Astrocyte (in vitro differentiated cells and primary cell): ENCODE results near the gene CACNA1A. TPM values are rescaled to one million over a fixed set of nuclear protein-coding genes. Genes with fewer than 3 reads are reported as not detected.

Experiments used
- DNase-seq: peaks from one replicate; pipeline ENCODE4 v3.0.0-alpha.2; 2010; ENCODE audit warnings: low read depth
- FAIRE-seq: peaks from 2 replicates; lab custom pipeline; 2011; peaks lifted over from hg19 to GRCh38; lab: Jason Lieb, UNC
- H2AFZ ChIP-seq: 2 replicates; pipeline ENCODE4 v1.6.0; 2012; ENCODE audit warnings: low read depth, low read length, inconsistent platforms
- H3K27ac ChIP-seq: 2 replicates; pipeline ENCODE4 v1.5.1; 2011; ENCODE audit warnings: low read depth, low read length, inconsistent platforms
- H3K27me3 ChIP-seq: 2 replicates; pipeline ENCODE4 v1.6.0; 2011; ENCODE audit warnings: low read length, inconsistent platforms; ENCODE audit not compliant: insufficient read depth
- H3K36me3 ChIP-seq: 2 replicates; pipeline ENCODE4 v1.5.1; 2011; ENCODE audit warnings: low read length, inconsistent platforms; ENCODE audit not compliant: insufficient read depth
- H3K4me1 ChIP-seq: 2 replicates; pipeline ENCODE4 v1.5.1; 2011; ENCODE audit warnings: low read length, inconsistent platforms; ENCODE audit not compliant: insufficient read depth
- H3K4me2 ChIP-seq: 2 replicates; pipeline ENCODE4 v1.6.0; 2012; ENCODE audit warnings: low read length, inconsistent platforms
- H3K4me3 ChIP-seq: 2 replicates; pipeline ENCODE4 v1.5.1; 2011; ENCODE audit warnings: low read depth, mild to moderate bottlenecking, low read length, inconsistent platforms; ENCODE audit not compliant: insufficient read depth
- H3K79me2 ChIP-seq: 2 replicates; pipeline ENCODE4 v1.6.0; 2012; ENCODE audit warnings: mild to moderate bottlenecking, low read length, inconsistent platforms; ENCODE audit not compliant: insufficient read depth
- H3K9ac ChIP-seq: 2 replicates; pipeline ENCODE4 v1.6.0; 2012; ENCODE audit warnings: mild to moderate bottlenecking, low read length, inconsistent platforms
- H3K9me3 ChIP-seq: 2 replicates; pipeline ENCODE4 v1.5.1; 2012; ENCODE audit warnings: low read depth, mild to moderate bottlenecking, low read length, inconsistent platforms; ENCODE audit not compliant: insufficient read depth
- H4K20me1 ChIP-seq: 2 replicates; pipeline ENCODE4 v1.6.0; 2012; ENCODE audit warnings: low read length, inconsistent platforms; ENCODE audit not compliant: insufficient read depth
- H3K27ac Mint-ChIP-seq: one replicate; pipeline ENCODE4 v1.8.0; 2021; ENCODE audit warnings: mild to moderate bottlenecking, mixed read lengths; ENCODE audit not compliant: unreplicated experiment
- H3K27me3 Mint-ChIP-seq: one replicate; pipeline ENCODE4 v1.8.0; 2021; ENCODE audit warnings: low read depth, mixed read lengths; ENCODE audit not compliant: unreplicated experiment
- H3K36me3 Mint-ChIP-seq: one replicate; pipeline ENCODE4 v1.8.0; 2021; ENCODE audit warnings: low read depth, mixed read lengths; ENCODE audit not compliant: unreplicated experiment
- H3K4me1 Mint-ChIP-seq: one replicate; pipeline ENCODE4 v1.8.0; 2021; ENCODE audit warnings: low read depth, mixed read lengths; ENCODE audit not compliant: unreplicated experiment
- H3K4me3 Mint-ChIP-seq: one replicate; pipeline ENCODE4 v1.8.0; 2021; ENCODE audit warnings: mild to moderate bottlenecking, moderate library complexity, mixed read lengths; ENCODE audit not compliant: unreplicated experiment
- H3K9me3 Mint-ChIP-seq: one replicate; pipeline ENCODE4 v1.8.0; 2021; ENCODE audit warnings: mild to moderate bottlenecking, mixed read lengths; ENCODE audit not compliant: unreplicated experiment
- EZH2 ChIP-seq: IDR thresholded peaks from 2 replicates; pipeline ENCODE4 v1.6.1; 2012; ENCODE audit warnings: mild to moderate bottlenecking, low read length, inconsistent platforms; ENCODE audit not compliant: insufficient read depth
- total RNA-seq: library from RNA; stranded (reverse); gene quantifications from 2 replicates; pipeline ENCODE4 v1.2.1, GENCODE V29; 2021
- TF ChIP-seq, protein P1 (sequence below): IDR thresholded peaks from 2 replicates; pipeline ENCODE4 v1.5.1; 2011; ENCODE audit warnings: low read depth, mild to moderate bottlenecking, inconsistent platforms, low read length, moderate library complexity; ENCODE audit not compliant: insufficient read depth

CACNA1A gene
- total RNA-seq, 1 donor from 2014 or later: 9.4 TPM

DNA sequence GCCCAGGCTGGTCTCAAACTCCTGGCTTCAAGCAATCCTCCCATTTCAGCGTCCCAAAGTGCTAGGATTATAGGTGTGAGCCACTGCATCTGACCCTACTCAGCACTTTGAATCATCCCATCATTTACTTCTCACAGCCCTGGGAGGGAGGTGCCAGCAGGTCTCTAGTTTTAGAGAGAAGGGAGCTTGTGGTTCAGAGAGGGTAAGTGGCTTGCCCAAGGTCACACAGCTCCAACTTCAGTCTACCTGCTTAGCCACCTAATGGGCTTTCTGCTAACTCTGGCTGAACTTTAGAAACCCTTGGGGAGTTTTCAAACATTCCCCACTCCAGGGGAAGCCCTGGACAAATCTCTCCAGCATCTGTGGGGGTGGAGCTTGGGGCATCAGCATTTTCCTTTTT, 18.3 kb downstream of the CACNA1A start:
- H3K36me3 ChIP-seq: no peaks in the 10 kb centered on the region
- no peak for TF ChIP-seq EZH2
- TF ChIP-seq, protein P1, sequence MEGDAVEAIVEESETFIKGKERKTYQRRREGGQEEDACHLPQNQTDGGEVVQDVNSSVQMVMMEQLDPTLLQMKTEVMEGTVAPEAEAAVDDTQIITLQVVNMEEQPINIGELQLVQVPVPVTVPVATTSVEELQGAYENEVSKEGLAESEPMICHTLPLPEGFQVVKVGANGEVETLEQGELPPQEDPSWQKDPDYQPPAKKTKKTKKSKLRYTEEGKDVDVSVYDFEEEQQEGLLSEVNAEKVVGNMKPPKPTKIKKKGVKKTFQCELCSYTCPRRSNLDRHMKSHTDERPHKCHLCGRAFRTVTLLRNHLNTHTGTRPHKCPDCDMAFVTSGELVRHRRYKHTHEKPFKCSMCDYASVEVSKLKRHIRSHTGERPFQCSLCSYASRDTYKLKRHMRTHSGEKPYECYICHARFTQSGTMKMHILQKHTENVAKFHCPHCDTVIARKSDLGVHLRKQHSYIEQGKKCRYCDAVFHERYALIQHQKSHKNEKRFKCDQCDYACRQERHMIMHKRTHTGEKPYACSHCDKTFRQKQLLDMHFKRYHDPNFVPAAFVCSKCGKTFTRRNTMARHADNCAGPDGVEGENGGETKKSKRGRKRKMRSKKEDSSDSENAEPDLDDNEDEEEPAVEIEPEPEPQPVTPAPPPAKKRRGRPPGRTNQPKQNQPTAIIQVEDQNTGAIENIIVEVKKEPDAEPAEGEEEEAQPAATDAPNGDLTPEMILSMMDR: no peak
- DNase-seq: no peak
- no peak overlapping the region for H3K27ac ChIP-seq
- no peak overlapping the region for H2AFZ ChIP-seq
- peaks cover 21% of the 10 kb centered on the region for H3K27me3 Mint-ChIP-seq
- H3K9me3 ChIP-seq: no peaks in the 10 kb centered on the region
- no peaks in the 10 kb centered on the region for H4K20me1 ChIP-seq
- H3K4me1 Mint-ChIP-seq: no peaks in the 10 kb centered on the region
- no peaks in the 10 kb centered on the region for H3K4me1 ChIP-seq
- H3K4me3 Mint-ChIP-seq: no peak overlapping the region
- no peaks in the 10 kb centered on the region for H3K36me3 Mint-ChIP-seq
- no peaks in the 10 kb centered on the region for H3K79me2 ChIP-seq
- H3K27ac Mint-ChIP-seq: no peak overlapping the region
- FAIRE-seq: no peak
- no peak overlapping the region for H3K4me3 ChIP-seq
- no peak overlapping the region for H3K4me2 ChIP-seq
- H3K27me3 ChIP-seq: no peaks in the 10 kb centered on the region
- H3K9me3 Mint-ChIP-seq: peaks cover 2% of the 10 kb centered on the region
- H3K9ac ChIP-seq: no peak overlapping the region

DNA sequence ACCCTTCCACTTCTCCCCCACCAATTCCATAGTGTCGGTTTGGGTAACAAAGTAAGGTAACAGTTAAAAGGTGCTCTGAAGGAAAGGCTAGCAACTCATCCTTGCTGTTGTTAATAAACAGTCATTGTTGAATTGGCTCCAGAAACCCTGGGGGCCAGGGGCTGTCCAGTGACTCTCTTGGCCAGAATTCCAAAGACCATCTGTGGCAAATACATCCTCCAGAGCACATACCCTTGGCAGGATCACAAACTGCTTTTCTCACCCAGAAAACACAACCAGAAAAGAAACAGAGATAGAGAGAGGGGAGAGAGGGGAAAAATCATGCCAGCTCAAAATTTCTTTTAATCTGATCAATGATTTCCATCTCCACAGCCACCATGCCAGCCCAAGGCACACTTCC, 22.1 kb downstream of the CACNA1A start:
- Histone ChIP-seq H3K4me2 (no peak overlapping the region), H3K9me3 (no peaks in the 10 kb centered on the region), H3K79me2 (no peaks in the 10 kb centered on the region), H3K9ac (no peak overlapping the region), H4K20me1 (no peaks in the 10 kb centered on the region), H3K27ac (no peak overlapping the region), H3K27me3 (no peaks in the 10 kb centered on the region), H3K4me3 (no peak overlapping the region), H3K4me1 (no peaks in the 10 kb centered on the region), H2AFZ (no peak overlapping the region), H3K36me3 (no peaks in the 10 kb centered on the region)
- Mint-ChIP-seq H3K4me3 (no peak overlapping the region), H3K4me1 (no peaks in the 10 kb centered on the region), H3K36me3 (no peaks in the 10 kb centered on the region), H3K27ac (no peak overlapping the region), H3K9me3 (peaks cover 4% of the 10 kb centered on the region), H3K27me3 (peaks cover 14% of the 10 kb centered on the region)
- TF ChIP-seq, protein P1: no peak
- TF ChIP-seq EZH2: no peak
- FAIRE-seq (no peak), DNase-seq (no peak)

DNA sequence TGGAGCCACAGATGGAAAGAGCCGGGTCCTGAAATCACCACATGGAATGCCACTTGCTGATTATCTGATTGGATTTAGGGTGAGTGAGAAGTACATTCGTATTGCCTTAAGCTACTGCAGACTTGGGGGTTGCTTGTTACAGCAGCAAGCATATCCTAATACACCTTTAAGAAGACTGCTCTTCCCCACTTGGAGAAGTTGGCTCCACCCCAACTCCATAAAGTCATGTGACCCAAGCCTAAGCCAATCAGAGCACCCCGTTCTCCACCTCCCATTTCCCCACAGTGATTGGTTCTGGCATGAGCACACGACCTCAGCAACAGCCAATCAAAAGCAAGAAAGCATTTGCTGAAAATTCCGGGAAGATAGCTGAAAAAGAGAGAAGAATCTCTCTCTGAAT, 23.1 kb downstream of the CACNA1A start:
- Histone ChIP-seq H3K27me3 (no peaks in the 10 kb centered on the region), H3K4me1 (no peaks in the 10 kb centered on the region), H3K36me3 (no peaks in the 10 kb centered on the region), H2AFZ (no peak overlapping the region), H3K9me3 (no peaks in the 10 kb centered on the region), H3K9ac (no peak overlapping the region), H3K4me3 (no peak overlapping the region), H3K79me2 (no peaks in the 10 kb centered on the region), H3K4me2 (no peak overlapping the region), H3K27ac (no peak overlapping the region), H4K20me1 (no peaks in the 10 kb centered on the region)
- H3K4me1 Mint-ChIP-seq: no peaks in the 10 kb centered on the region
- no peak overlapping the region for H3K4me3 Mint-ChIP-seq
- TF ChIP-seq, protein P1: no peak
- TF ChIP-seq EZH2: no peak
- DNase-seq (no peak), FAIRE-seq (no peak)
- H3K36me3 Mint-ChIP-seq: no peaks in the 10 kb centered on the region
- peaks cover 14% of the 10 kb centered on the region for H3K27me3 Mint-ChIP-seq
- H3K9me3 Mint-ChIP-seq: peaks cover 4% of the 10 kb centered on the region
- H3K27ac Mint-ChIP-seq: no peak overlapping the region
